HEK293 (cell line): ENCODE measurements around the gene NECTIN4.

Source experiments
- ATF2 ChIP-seq: fragments of 450-650 bp; formaldehyde crosslinking; IDR thresholded peaks from 2 replicates; pipeline ENCODE4 v1.5.1; 2016; ENCODE audit warnings: missing biosample characterization, missing genetic modification characterization, low read depth
- GLI2 ChIP-seq: fragments of 450-650 bp; formaldehyde crosslinking; IDR thresholded peaks from 2 replicates; pipeline ENCODE4; 2017; ENCODE audit warnings: missing biosample characterization, missing genetic modification characterization, low read depth, borderline replicate concordance
- GLIS1 ChIP-seq: fragments of 450-650 bp; formaldehyde crosslinking; IDR thresholded peaks from 2 replicates; pipeline ENCODE4 v1.5.1; 2016; ENCODE audit warnings: missing biosample characterization, missing genetic modification characterization
- GLIS2 ChIP-seq: fragments of 450-650 bp; formaldehyde crosslinking; IDR thresholded peaks from 2 replicates; pipeline ENCODE4 v1.5.1; 2016; ENCODE audit warnings: missing biosample characterization, missing genetic modification characterization
- KLF1 ChIP-seq: fragments of 450-650 bp; formaldehyde crosslinking; IDR thresholded peaks from 2 replicates; pipeline ENCODE4 v1.5.1; 2016; ENCODE audit warnings: missing biosample characterization, missing genetic modification characterization
- KLF17 ChIP-seq: fragments of 450-650 bp; formaldehyde crosslinking; IDR thresholded peaks from 2 replicates; pipeline ENCODE4 v1.5.1; 2016; ENCODE audit warnings: missing biosample characterization, missing genetic modification characterization
- PATZ1 ChIP-seq: fragments of 450-650 bp; formaldehyde crosslinking; IDR thresholded peaks from 2 replicates; pipeline ENCODE4 v1.5.1; 2016; ENCODE audit warnings: missing biosample characterization, missing genetic modification characterization
- PRDM10 ChIP-seq: fragments of 450-650 bp; formaldehyde crosslinking; IDR thresholded peaks from 2 replicates; pipeline ENCODE4 v1.5.1; 2016; ENCODE audit warnings: missing biosample characterization, missing genetic modification characterization
- RBAK ChIP-seq: fragments of 450-650 bp; formaldehyde crosslinking; IDR thresholded peaks from 2 replicates; pipeline ENCODE4 v1.5.1; 2016; ENCODE audit warnings: missing biosample characterization, missing genetic modification characterization
- SP3 ChIP-seq: fragments of 450-650 bp; formaldehyde crosslinking; IDR thresholded peaks from 2 replicates; pipeline ENCODE4 v1.5.1; 2016; ENCODE audit warnings: missing biosample characterization, missing genetic modification characterization
- SP7 ChIP-seq: fragments of 450-650 bp; formaldehyde crosslinking; IDR thresholded peaks from 2 replicates; pipeline ENCODE4 v1.5.1; 2016; ENCODE audit warnings: missing biosample characterization, missing genetic modification characterization
- ZBTB21 ChIP-seq: fragments of 450-650 bp; formaldehyde crosslinking; IDR thresholded peaks from 2 replicates; pipeline ENCODE4 v1.5.1; 2017; ENCODE audit warnings: missing biosample characterization, missing genetic modification characterization
- ZBTB7A ChIP-seq: fragments of 450-650 bp; formaldehyde crosslinking; IDR thresholded peaks from 2 replicates; pipeline ENCODE4 v1.5.1; 2016; ENCODE audit warnings: low read depth, missing biosample characterization, missing genetic modification characterization
- ZNF26 ChIP-seq: fragments of 450-650 bp; formaldehyde crosslinking; IDR thresholded peaks from 2 replicates; pipeline ENCODE4 v1.5.1; 2016; ENCODE audit warnings: missing biosample characterization, missing genetic modification characterization
- ZNF311 ChIP-seq: fragments of 450-650 bp; formaldehyde crosslinking; IDR thresholded peaks from 2 replicates; pipeline ENCODE4 v1.5.1; 2017; ENCODE audit warnings: missing biosample characterization, missing genetic modification characterization, borderline replicate concordance
- ZNF362 ChIP-seq: fragments of 450-650 bp; formaldehyde crosslinking; IDR thresholded peaks from 2 replicates; pipeline ENCODE4 v1.5.1; 2016; ENCODE audit warnings: missing biosample characterization, missing genetic modification characterization
- ZNF366 ChIP-seq: fragments of 450-650 bp; formaldehyde crosslinking; conservative IDR thresholded peaks from 2 replicates; pipeline ENCODE4 v1.5.1; 2016; ENCODE audit warnings: missing biosample characterization, missing genetic modification characterization
- ZNF449 ChIP-seq: fragments of 450-650 bp; formaldehyde crosslinking; IDR thresholded peaks from 2 replicates; pipeline ENCODE4 v1.5.1; 2017; ENCODE audit warnings: missing biosample characterization, mild to moderate bottlenecking, missing genetic modification characterization, moderate library complexity
- ZNF473 ChIP-seq: fragments of 450-650 bp; formaldehyde crosslinking; IDR thresholded peaks from 2 replicates; pipeline ENCODE4 v1.5.1; 2017; ENCODE audit warnings: missing biosample characterization, missing genetic modification characterization
- ZNF580 ChIP-seq: fragments of 450-650 bp; formaldehyde crosslinking; IDR thresholded peaks from 2 replicates; pipeline ENCODE4 v1.5.1; 2016; ENCODE audit warnings: missing biosample characterization, missing genetic modification characterization
- ZNF600 ChIP-seq: fragments of 450-650 bp; formaldehyde crosslinking; IDR thresholded peaks from 2 replicates; pipeline ENCODE4 v1.5.1; 2016; ENCODE audit warnings: missing biosample characterization, missing genetic modification characterization
- ZNF623 ChIP-seq: fragments of 450-650 bp; formaldehyde crosslinking; IDR thresholded peaks from 2 replicates; pipeline ENCODE4 v1.5.1; 2016; ENCODE audit warnings: missing biosample characterization, missing genetic modification characterization
- ZNF639 ChIP-seq: fragments of 450-650 bp; formaldehyde crosslinking; IDR thresholded peaks from 2 replicates; pipeline ENCODE4 v1.5.1; 2016; ENCODE audit warnings: missing biosample characterization, missing genetic modification characterization
- ZNF664 ChIP-seq: fragments of 450-650 bp; formaldehyde crosslinking; IDR thresholded peaks from 2 replicates; pipeline ENCODE4 v1.5.1; 2016; ENCODE audit warnings: missing biosample characterization, missing genetic modification characterization

NECTIN4 gene

GRCh38 chr1:161082996-161083747, 6.2 kb downstream of the NECTIN4 start (continued):
- TF ChIP-seq SP3 (tag by site-specific recombination) (peak; percentile 55), ZBTB7A (peak; percentile 69; the same call in 1 of the 2 replicates), ZNF362 (tag by site-specific recombination) (no peak), RBAK (tag by site-specific recombination) (no peak), SP7 (tag by site-specific recombination) (peak; percentile 77), ZNF26 (tag by site-specific recombination) (no peak), ZNF664 (tag by site-specific recombination) (no peak), ZNF473 (no peak), ZNF311 (no peak), PATZ1 (tag by site-specific recombination) (peak; percentile 44), GLI2 (no peak), PRDM10 (0 out of 2 replicates have a peak, but pooled peaks have one; percentile 8), ZBTB21 (peak; percentile 95), ZNF639 (tag by site-specific recombination) (peak; percentile 69; the same call in 1 of the 2 replicates), ZNF449 (0 out of 2 replicates have a peak, but pooled peaks have one; percentile 26), GLIS2 (peak; percentile 57), ZNF623 (tag by site-specific recombination) (0 out of 2 replicates have a peak, but pooled peaks have one; percentile 1), GLIS1 (tag by site-specific recombination) (peak; percentile 71), ZNF600 (peak; percentile 84), ZNF580 (tag by site-specific recombination) (no peak), KLF1 (tag by site-specific recombination) (peak; percentile 93; the same call in 1 of the 2 replicates), ATF2 (tag by site-specific recombination) (peak; percentile 97), ZNF366 (tag by site-specific recombination) (peak; percentile 79), KLF17 (tag by site-specific recombination) (peak; percentile 94)
